HEK293 (cell line): ENCODE results near the gene IL2RA.

Experiments
- CTCF ChIP-seq: fragments of 450-650 bp; formaldehyde crosslinking; IDR thresholded peaks from 2 replicates; pipeline ENCODE4 v1.5.1; 2016; ENCODE audit warnings: missing biosample characterization, missing genetic modification characterization
- ZBTB1 ChIP-seq: fragments of 450-650 bp; formaldehyde crosslinking; IDR thresholded peaks from 2 replicates; pipeline ENCODE4 v1.5.1; 2016; ENCODE audit warnings: missing biosample characterization, missing genetic modification characterization
- ZNF324 ChIP-seq: fragments of 450-650 bp; formaldehyde crosslinking; IDR thresholded peaks from 2 replicates; pipeline ENCODE4 v1.5.1; 2016; ENCODE audit warnings: missing biosample characterization, missing genetic modification characterization

GRCh38 chr10:6044751-6045313, 17.3 kb downstream of the IL2RA start:
- no peak for TF ChIP-seq ZBTB1 (tag by site-specific recombination)
- TF ChIP-seq CTCF (tag by site-specific recombination) = no peak
- TF ChIP-seq ZNF324 = no peak
